ENCODE measurements around the gene CNN2. TPM values are rescaled to one million over a fixed set of nuclear protein-coding genes. Genes with fewer than 3 reads are reported as not detected.

The CNN2 gene
- total and polyA plus RNA-seq, 2 of the 13 experiments (the other 11 are each of a cell fraction or from before 2014, with no cell fraction given), result 63.6 to 70.0 TPM

- TF ChIP-seq, protein P1, sequence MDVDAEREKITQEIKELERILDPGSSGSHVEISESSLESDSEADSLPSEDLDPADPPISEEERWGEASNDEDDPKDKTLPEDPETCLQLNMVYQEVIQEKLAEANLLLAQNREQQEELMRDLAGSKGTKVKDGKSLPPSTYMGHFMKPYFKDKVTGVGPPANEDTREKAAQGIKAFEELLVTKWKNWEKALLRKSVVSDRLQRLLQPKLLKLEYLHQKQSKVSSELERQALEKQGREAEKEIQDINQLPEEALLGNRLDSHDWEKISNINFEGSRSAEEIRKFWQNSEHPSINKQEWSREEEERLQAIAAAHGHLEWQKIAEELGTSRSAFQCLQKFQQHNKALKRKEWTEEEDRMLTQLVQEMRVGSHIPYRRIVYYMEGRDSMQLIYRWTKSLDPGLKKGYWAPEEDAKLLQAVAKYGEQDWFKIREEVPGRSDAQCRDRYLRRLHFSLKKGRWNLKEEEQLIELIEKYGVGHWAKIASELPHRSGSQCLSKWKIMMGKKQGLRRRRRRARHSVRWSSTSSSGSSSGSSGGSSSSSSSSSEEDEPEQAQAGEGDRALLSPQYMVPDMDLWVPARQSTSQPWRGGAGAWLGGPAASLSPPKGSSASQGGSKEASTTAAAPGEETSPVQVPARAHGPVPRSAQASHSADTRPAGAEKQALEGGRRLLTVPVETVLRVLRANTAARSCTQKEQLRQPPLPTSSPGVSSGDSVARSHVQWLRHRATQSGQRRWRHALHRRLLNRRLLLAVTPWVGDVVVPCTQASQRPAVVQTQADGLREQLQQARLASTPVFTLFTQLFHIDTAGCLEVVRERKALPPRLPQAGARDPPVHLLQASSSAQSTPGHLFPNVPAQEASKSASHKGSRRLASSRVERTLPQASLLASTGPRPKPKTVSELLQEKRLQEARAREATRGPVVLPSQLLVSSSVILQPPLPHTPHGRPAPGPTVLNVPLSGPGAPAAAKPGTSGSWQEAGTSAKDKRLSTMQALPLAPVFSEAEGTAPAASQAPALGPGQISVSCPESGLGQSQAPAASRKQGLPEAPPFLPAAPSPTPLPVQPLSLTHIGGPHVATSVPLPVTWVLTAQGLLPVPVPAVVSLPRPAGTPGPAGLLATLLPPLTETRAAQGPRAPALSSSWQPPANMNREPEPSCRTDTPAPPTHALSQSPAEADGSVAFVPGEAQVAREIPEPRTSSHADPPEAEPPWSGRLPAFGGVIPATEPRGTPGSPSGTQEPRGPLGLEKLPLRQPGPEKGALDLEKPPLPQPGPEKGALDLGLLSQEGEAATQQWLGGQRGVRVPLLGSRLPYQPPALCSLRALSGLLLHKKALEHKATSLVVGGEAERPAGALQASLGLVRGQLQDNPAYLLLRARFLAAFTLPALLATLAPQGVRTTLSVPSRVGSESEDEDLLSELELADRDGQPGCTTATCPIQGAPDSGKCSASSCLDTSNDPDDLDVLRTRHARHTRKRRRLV (CRISPR knock-in tag; IDR thresholded peaks at IDR 0.05), result no peak
- TF ChIP-seq ZKSCAN1 (IDR thresholded peaks at IDR 0.05; ENCODE audit: low read length) (no peak), BCL6 (CRISPR knock-in tag; IDR thresholded peaks at IDR 0.05) (peak; percentile 61), JUND (CRISPR knock-in tag; IDR thresholded peaks at IDR 0.05) (no peak; the same call in 1 of the 2 replicates), ISL2 (CRISPR knock-in tag; IDR thresholded peaks at IDR 0.05) (no peak), ZFP1 (CRISPR knock-in tag; IDR thresholded peaks at IDR 0.05) (no peak), ZFX (CRISPR knock-in tag; IDR thresholded peaks at IDR 0.05; ENCODE audit: low read depth) (peak; percentile 92), ZNF577 (CRISPR knock-in tag; IDR thresholded peaks at IDR 0.05; ENCODE audit: borderline replicate concordance, low read depth) (no peak), CENPX (CRISPR knock-in tag; IDR thresholded peaks at IDR 0.05) (no peak), SRSF1 (optimal IDR thresholded peaks at IDR 0.05; ENCODE audit: low read depth, low read length) (no peak), ZNF747 (CRISPR knock-in tag; IDR thresholded peaks at IDR 0.05; ENCODE audit: borderline replicate concordance) (no peak), POLR2A (IDR thresholded peaks at IDR 0.05; ENCODE audit: insufficient read depth in 1 of 2, low read depth in 2 of 2, low read length in 2 of 2) (peak in 1 of 2 experiments; percentile 54; a peak in 1 of 4 replicates), ZNF879 (CRISPR knock-in tag; IDR thresholded peaks at IDR 0.05) (no peak), ZNF878 (CRISPR knock-in tag; IDR thresholded peaks at IDR 0.05) (no peak), HOXA7 (CRISPR knock-in tag; IDR thresholded peaks at IDR 0.05) (no peak), ZNF790 (CRISPR knock-in tag; IDR thresholded peaks at IDR 0.05; ENCODE audit: borderline replicate concordance) (no peak), ARNT (IDR thresholded peaks at IDR 0.05) (no peak), GATAD1 (CRISPR knock-in tag; IDR thresholded peaks at IDR 0.05) (peak; percentile 54; the same call in 1 of the 2 replicates), RFX1 (IDR thresholded peaks at IDR 0.05) (peak; percentile 5; the same call in 1 of the 2 replicates), ADNP (CRISPR knock-in tag; IDR thresholded peaks at IDR 0.05) (no peak)
- TF ChIP-seq, protein P2, sequence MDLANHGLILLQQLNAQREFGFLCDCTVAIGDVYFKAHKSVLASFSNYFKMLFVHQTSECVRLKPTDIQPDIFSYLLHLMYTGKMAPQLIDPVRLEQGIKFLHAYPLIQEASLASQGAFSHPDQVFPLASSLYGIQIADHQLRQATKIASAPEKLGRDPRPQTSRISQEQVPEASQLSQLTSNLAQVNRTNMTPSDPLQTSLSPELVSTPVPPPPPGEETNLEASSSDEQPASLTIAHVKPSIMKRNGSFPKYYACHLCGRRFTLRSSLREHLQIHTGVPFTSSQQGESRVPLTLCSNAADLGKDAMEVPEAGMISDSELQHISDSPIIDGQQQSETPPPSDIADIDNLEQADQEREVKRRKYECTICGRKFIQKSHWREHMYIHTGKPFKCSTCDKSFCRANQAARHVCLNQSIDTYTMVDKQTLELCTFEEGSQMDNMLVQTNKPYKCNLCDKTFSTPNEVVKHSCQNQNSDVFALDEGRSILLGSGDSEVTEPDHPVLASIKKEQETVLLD (CRISPR knock-in tag; IDR thresholded peaks at IDR 0.05; ENCODE audit: low read depth), result 0 out of 2 replicates have a peak, but pooled peaks have one; percentile 28
- TF ChIP-seq, protein P3, sequence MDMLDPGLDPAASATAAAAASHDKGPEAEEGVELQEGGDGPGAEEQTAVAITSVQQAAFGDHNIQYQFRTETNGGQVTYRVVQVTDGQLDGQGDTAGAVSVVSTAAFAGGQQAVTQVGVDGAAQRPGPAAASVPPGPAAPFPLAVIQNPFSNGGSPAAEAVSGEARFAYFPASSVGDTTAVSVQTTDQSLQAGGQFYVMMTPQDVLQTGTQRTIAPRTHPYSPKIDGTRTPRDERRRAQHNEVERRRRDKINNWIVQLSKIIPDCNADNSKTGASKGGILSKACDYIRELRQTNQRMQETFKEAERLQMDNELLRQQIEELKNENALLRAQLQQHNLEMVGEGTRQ (IDR thresholded peaks at IDR 0.05; ENCODE audit: low read depth, low read length), result no peak
- TF ChIP-seq, protein P3 (CRISPR knock-in tag; IDR thresholded peaks at IDR 0.05; ENCODE audit: borderline replicate concordance), result no peak
These were observed 33.0 kb upstream of the CNN2 start (continued) for GRCh38 chr19:993361-993830.

All from HepG2 (cell line).